B cell (primary cell): Measurements from ENCODE around the gene CCDC70. TPM values are rescaled to one million over a fixed set of nuclear protein-coding genes. Genes with fewer than 3 reads are reported as not detected.

ENCODE experiments used
- ATAC-seq: fragments of 200-7000 bp; cut with Tn5 transposase; one replicate; pipeline ENCODE4 v1.10.0; 2021; ENCODE audit warnings: low read depth, mild to moderate bottlenecking, moderate number of reproducible peaks, moderate library complexity
- CTCF ChIA-PET: fragments of 350-600 bp; sonication (Branson Sonifier 250); formaldehyde crosslinking; loops from one replicate; lab custom pipeline; 2021; ENCODE audit warnings: antibody characterized with exemption, inconsistent platforms; lab: Charles Lee
- POLR2A ChIA-PET: fragments of 350-600 bp; sonication (Branson Sonifier 250); formaldehyde crosslinking; loops from one replicate; lab custom pipeline; 2021; ENCODE audit warnings: antibody characterized with exemption; lab: Charles Lee
- DNase-seq: peaks from one replicate; pipeline ENCODE4 v3.0.0; 2013
- H2AFZ ChIP-seq: 2 replicates; pipeline ENCODE4 v1.6.1; 2012; ENCODE audit warnings: mild to moderate bottlenecking, low read depth, low read length; ENCODE audit not compliant: insufficient read depth, poor library complexity, severe bottlenecking
- H3K27ac ChIP-seq, 2 donors: 1 replicate in 1 of 2; 2 replicates in 1 of 2; pipeline ENCODE4 v1.5.1; 2012 to 2013; ENCODE audit warnings: low read length in 2 of 2, mild to moderate bottlenecking in 2 of 2, moderate library complexity in 1 of 2
- H3K27me3 ChIP-seq, 4 experiments: fragments of 200-600 bp in 1 of 4; sonication (generic) in 1 of 4; replicated peaks in 1 of 4; 1 replicate in 2 of 4; 2 replicates in 2 of 4; pipeline versions ENCODE4 v1.6.1 to v1.7.0; 2013 to 2016; ENCODE audit warnings: low read length in 3 of 4, mild to moderate bottlenecking in 2 of 4, mixed read lengths in 1 of 4, moderate library complexity in 1 of 4; ENCODE audit not compliant: insufficient read depth in 4 of 4, control insufficient read depth in 3 of 4; ENCODE audit errors: control extremely low read depth in 1 of 4
- H3K36me3 ChIP-seq, 2 experiments: replicated peaks in 1 of 2; 1 replicate in 1 of 2; 2 replicates in 1 of 2; pipeline versions ENCODE4 v1.6.1 to v1.7.1; 2013; ENCODE audit warnings: low read length in 1 of 2; ENCODE audit not compliant: insufficient read depth in 2 of 2, control insufficient read depth in 1 of 2; ENCODE audit errors: control extremely low read depth in 1 of 2, extremely low read depth in 1 of 2
- H3K4me1 ChIP-seq, 2 donors: fragments of 200-600 bp in 1 of 2; sonication (generic) in 1 of 2; 1 replicate in 1 of 2; 2 replicates in 1 of 2; pipeline versions ENCODE4 v1.5.1 to v1.6.1; 2013 to 2017; ENCODE audit warnings: low read length in 2 of 2; ENCODE audit not compliant: control insufficient read depth in 2 of 2, insufficient read depth in 2 of 2
- H3K4me2 ChIP-seq: replicated peaks from 2 replicates; pipeline ENCODE3; 2012; ENCODE audit warnings: mild to moderate bottlenecking, low read depth, low read length; ENCODE audit not compliant: poor library complexity, severe bottlenecking
- H3K4me3 ChIP-seq, 5 experiments: fragments of 200-600 bp in 1 of 5; sonication (generic) in 1 of 5; 1 replicate in 3 of 5; 2 replicates in 2 of 5; pipeline versions ENCODE4 v1.5.1 to v1.7.0; 2011 to 2016; ENCODE audit warnings: low read length in 4 of 5, mild to moderate bottlenecking in 4 of 5, low read depth in 2 of 5, control low read depth in 1 of 5, moderate library complexity in 1 of 5; ENCODE audit not compliant: insufficient read depth in 1 of 5; ENCODE audit errors: control extremely low read depth in 1 of 5, extremely low read depth in 1 of 5
- H3K79me2 ChIP-seq: fragments of 200-600 bp; sonication (generic); one replicate; pipeline ENCODE4 v1.6.0; 2016; ENCODE audit warnings: low read length; ENCODE audit not compliant: control insufficient read depth, insufficient read depth
- H3K9ac ChIP-seq: fragments of 200-600 bp; sonication (generic); 2 replicates; pipeline ENCODE4 v1.6.1; 2017; ENCODE audit warnings: mild to moderate bottlenecking, low read length, moderate library complexity
- H3K9me3 ChIP-seq, 3 donors: one replicate each; pipeline versions ENCODE4 v1.6.1 to v1.7.1; 2013; ENCODE audit warnings: low read length in 2 of 3; ENCODE audit not compliant: control insufficient read depth in 2 of 3, insufficient read depth in 1 of 3; ENCODE audit errors: control extremely low read depth in 1 of 3
- H4K20me1 ChIP-seq: 2 replicates; pipeline ENCODE4 v1.6.0; 2012; ENCODE audit warnings: mild to moderate bottlenecking, low read length; ENCODE audit not compliant: insufficient read depth, control insufficient read depth, poor library complexity, severe bottlenecking
- H3K27ac Mint-ChIP-seq: one replicate; pipeline ENCODE4 v1.8.0; 2021; ENCODE audit warnings: mixed read lengths
- H3K27me3 Mint-ChIP-seq: one replicate; pipeline ENCODE4 v1.8.0; 2021; ENCODE audit warnings: mixed read lengths
- H3K4me1 Mint-ChIP-seq: one replicate; pipeline ENCODE4 v1.8.0; 2021; ENCODE audit warnings: mixed read lengths
- H3K4me3 Mint-ChIP-seq: one replicate; pipeline ENCODE4 v1.8.0; 2021; ENCODE audit warnings: mixed read lengths
- H3K9me3 Mint-ChIP-seq: one replicate; pipeline ENCODE4 v1.8.0; 2022; ENCODE audit warnings: mixed read lengths; ENCODE audit not compliant: insufficient read depth
- EZH2 ChIP-seq: IDR thresholded peaks from 2 replicates; pipeline ENCODE4 v1.6.1; 2012; ENCODE audit warnings: borderline replicate concordance, low read depth, mild to moderate bottlenecking, moderate library complexity, low read length; ENCODE audit not compliant: insufficient read depth, poor library complexity, severe bottlenecking
- WGBS: methylation state at CpG from one replicate; pipeline ENCODE4 v1.1.5; 2013; ENCODE audit warnings: missing lambda C conversion rate; ENCODE audit not compliant: insufficient coverage; 5-methylcytosine and 5-hydroxymethylcytosine counted together
- intact Hi-C: fragments of 100-400 bp; cut with micrococcal nuclease; formaldehyde crosslinking; loops from one replicate; pipeline ENCODE4 v1.10.0; 2022
- polyA plus RNA-seq: library from polyadenylated mRNA; depleted of rRNA; stranded (reverse); fragments of >200 nt; gene quantifications from 2 replicates; pipeline ENCODE4 v1.2.3, GENCODE V29; 2012
- total RNA-seq, 2 donors: library from RNA; stranded (reverse); fragments of 120-200 nt in 1 of 2; gene quantifications; 1 replicate in 1 of 2; 2 replicates in 1 of 2; pipeline versions ENCODE4 v1.2.3 to v1.2.4, GENCODE V29; 2013 to 2022
- TF ChIP-seq, protein P1 (sequence below): fragments of 200-600 bp; IDR thresholded peaks from one replicate; pipeline ENCODE4 v1.8.0; 2022; ENCODE audit warnings: antibody characterized with exemption, mild to moderate bottlenecking

CCDC70 gene
- total and polyA plus RNA-seq, 2 donors (not counting 1 experiment from before 2014, with no cell fraction given), result not detected

DNA sequence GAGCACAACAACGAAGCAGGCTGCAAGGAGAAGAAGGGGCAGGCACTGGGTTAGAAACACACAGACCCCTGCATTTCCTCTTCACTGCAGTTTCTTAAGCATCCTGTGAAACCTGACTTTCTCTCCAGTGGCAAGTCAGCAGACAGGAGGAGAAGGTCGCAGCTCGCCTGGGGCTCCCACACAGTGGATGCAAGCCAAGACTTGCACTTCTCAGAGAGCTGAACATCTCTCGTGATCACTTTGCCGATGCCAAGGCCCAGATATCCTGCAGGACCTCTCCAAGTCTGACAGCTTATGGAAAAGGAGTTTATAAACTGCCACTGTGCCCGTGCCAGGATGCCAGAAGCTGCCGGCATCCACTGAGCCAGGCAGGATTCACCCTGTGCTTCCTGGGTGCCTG lies 35.2 kb upstream of the CCDC70 start:
- H3K4me2 ChIP-seq, result peak overlapping the region; percentile 4
- 49% methylated on average over 7 of the region's 7 CpGs for WGBS
- Mint-ChIP-seq H3K27ac (no peak overlapping the region), H3K4me3 (no peak overlapping the region), H3K4me1 (peaks cover 68% of the 10 kb centered on the region), H3K9me3 (no peaks in the 10 kb centered on the region), H3K27me3 (peaks cover 4% of the 10 kb centered on the region)
- peak overlapping the region; percentile 19 for H2AFZ ChIP-seq
- ChIA-PET CTCF (interaction anchor here (9.4 kb wide), 1 partner anchor 12 kb away, joined by 66 read pairs; no protein-coding TSS in a partner anchor), POLR2A (no interaction called here)
- no peaks in the 10 kb centered on the region for H4K20me1 ChIP-seq
- no peak overlapping the region for H3K27ac ChIP-seq
- no peaks in the 10 kb centered on the region for H3K9me3 ChIP-seq
- intact Hi-C loops, result no loop called here
- peaks cover 61 to 68% of the 10 kb centered on the region in 2 donors for H3K4me1 ChIP-seq
- H3K27me3 ChIP-seq, result peaks cover 0 to 2% (median 0%) of the 10 kb centered on the region in 4 experiments
- DNase-seq (no peak), ATAC-seq (no peak)
- no peaks in the 10 kb centered on the region for H3K79me2 ChIP-seq
- no peak for TF ChIP-seq EZH2
- TF ChIP-seq, protein P1, sequence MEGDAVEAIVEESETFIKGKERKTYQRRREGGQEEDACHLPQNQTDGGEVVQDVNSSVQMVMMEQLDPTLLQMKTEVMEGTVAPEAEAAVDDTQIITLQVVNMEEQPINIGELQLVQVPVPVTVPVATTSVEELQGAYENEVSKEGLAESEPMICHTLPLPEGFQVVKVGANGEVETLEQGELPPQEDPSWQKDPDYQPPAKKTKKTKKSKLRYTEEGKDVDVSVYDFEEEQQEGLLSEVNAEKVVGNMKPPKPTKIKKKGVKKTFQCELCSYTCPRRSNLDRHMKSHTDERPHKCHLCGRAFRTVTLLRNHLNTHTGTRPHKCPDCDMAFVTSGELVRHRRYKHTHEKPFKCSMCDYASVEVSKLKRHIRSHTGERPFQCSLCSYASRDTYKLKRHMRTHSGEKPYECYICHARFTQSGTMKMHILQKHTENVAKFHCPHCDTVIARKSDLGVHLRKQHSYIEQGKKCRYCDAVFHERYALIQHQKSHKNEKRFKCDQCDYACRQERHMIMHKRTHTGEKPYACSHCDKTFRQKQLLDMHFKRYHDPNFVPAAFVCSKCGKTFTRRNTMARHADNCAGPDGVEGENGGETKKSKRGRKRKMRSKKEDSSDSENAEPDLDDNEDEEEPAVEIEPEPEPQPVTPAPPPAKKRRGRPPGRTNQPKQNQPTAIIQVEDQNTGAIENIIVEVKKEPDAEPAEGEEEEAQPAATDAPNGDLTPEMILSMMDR, result no peak
- H3K36me3 ChIP-seq, result no peaks in the 10 kb centered on the region
- no peak overlapping the region for H3K9ac ChIP-seq
- no peak overlapping the region for H3K4me3 ChIP-seq

DNA sequence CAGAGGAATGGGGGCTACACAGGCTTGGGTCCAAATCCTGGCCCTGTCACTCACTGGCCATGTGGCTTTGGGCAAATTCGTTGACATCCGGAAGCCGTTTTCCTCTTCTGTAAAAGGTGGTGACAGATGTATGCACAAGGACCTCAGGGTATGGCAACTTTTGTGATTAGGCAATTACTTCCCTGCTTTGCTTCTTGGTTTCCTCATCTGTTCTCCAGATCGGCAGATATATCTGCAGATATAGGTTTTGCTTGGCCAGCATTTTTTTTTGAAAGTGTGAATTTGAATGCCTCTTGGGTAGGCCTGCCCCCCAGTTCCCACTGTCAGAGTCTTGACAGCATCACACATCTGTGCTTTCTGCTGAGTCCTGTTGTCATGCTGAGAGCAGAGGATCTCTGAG lies 34.5 kb upstream of the CCDC70 start:
- Histone ChIP-seq H3K4me1 (peaks cover 55 to 66% of the 10 kb centered on the region in 2 donors), H3K4me2 (no peak overlapping the region), H3K27me3 (peaks cover 0 to 2% (median 0%) of the 10 kb centered on the region in 4 experiments), H3K9me3 (no peaks in the 10 kb centered on the region), H3K36me3 (no peaks in the 10 kb centered on the region), H2AFZ (no peak overlapping the region), H3K79me2 (no peaks in the 10 kb centered on the region), H3K9ac (no peak overlapping the region), H4K20me1 (no peaks in the 10 kb centered on the region), H3K27ac (no peak overlapping the region), H3K4me3 (no peak overlapping the region)
- no peak for ATAC-seq
- 24% methylated on average over 4 of the region's 4 CpGs for WGBS
- intact Hi-C loops, result no loop called here
- Mint-ChIP-seq H3K9me3 (no peaks in the 10 kb centered on the region), H3K4me1 (peaks cover 68% of the 10 kb centered on the region), H3K4me3 (no peak overlapping the region), H3K27me3 (peaks cover 5% of the 10 kb centered on the region), H3K27ac (no peak overlapping the region)
- CTCF ChIA-PET, result interaction anchor here (1.0 to 9.4 kb wide), 2 partner anchors 8 to 13 kb away, joined by 3 to 66 read pairs; no protein-coding TSS in a partner anchor
- DNase-seq, result no peak
- POLR2A ChIA-PET, result no interaction called here
- TF ChIP-seq EZH2, result no peak
- TF ChIP-seq, protein P1, result no peak
